Kidney capillary endothelial cell (primary cell): ENCODE results near the gene AMN.

Experiments
- DNase-seq: peaks from one replicate; pipeline ENCODE4 v3.0.0-alpha.2; 2018; ENCODE audit warnings: low spot score

Gene AMN

DNA sequence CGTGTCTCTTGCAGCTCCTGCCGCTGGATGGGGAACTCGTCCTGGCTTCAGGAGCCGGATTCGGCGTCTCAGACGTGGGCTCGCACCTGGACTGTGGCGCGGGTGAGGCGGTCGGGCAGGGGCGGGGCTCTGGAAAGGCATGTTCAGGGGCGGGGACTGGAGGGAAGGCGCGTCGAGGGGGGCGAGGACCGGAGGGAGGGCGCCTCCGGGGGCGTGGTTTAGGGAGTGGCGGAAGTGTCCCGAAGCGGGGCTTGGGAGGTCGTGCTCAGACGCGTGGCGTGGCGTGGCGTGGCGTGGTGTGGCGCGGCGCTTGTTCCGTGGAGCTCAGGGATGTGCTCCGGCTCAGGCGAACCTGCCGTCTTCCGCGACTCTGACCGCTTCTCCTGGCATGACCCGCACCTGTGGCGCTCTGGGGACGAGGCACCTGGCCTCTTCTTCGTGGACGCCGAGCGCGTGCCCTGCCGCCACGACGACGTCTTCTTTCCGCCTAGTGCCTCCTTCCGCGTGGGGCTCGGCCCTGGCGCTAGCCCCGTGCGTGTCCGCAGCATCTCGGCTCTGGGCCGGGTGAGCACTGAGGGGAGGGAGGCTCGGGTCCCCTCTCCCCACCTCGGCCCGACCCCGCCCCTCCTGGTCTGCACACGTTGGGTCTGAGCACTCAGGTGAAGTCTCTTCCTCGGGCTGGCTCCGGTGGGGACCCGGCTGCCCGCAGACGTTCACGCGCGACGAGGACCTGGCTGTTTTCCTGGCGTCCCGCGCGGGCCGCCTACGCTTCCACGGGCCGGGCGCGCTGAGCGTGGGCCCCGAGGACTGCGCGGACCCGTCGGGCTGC, 6.2 kb downstream of the AMN start:
- no peak for DNase-seq

- DNase-seq: no peak
Observed at GRCh38 chr14:102929241-102930137, 7.0 kb downstream of the AMN start.

GRCh38 chr14:102930138-102930752, 7.8 kb downstream of the AMN start:
- no peak for DNase-seq

GRCh38 chr14:102930753-102931579, 8.5 kb downstream of the AMN start:
- DNase-seq: no peak

DNA sequence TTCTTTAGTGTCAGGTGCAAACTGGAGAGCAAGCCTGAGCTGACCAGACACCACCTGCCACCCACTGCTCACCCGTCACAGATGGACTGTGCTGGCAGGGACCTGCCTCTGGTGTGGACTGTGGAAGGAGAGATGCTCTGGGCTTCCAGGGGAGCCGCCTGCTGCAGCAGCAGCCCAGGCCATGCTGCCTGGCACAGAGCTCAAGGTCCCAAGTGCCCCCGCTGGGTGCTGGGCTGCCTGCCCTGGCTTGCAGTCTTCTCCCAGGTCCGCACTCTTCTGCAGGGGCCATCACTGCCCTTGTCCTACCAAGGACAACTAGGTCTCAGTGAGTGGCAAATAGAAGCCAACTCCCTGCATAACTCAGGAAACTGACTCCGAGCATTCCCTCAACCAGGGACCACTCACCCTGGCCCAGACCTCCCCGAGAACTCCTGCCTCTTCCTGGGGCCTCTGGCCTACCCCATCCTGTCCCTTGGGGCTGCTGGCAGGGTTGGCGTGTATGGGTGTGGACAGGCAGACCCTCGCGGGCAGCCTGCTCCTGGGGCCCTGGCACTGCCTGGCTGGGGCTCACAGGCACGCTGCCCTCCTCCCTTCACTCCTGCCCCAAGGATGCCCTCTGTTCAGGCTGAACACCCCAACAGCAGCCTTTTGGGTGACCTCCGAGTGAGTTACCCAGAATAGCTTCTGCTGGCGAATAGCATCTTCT, 9.3 kb downstream of the AMN start:
- DNase-seq: no peak

DNA sequence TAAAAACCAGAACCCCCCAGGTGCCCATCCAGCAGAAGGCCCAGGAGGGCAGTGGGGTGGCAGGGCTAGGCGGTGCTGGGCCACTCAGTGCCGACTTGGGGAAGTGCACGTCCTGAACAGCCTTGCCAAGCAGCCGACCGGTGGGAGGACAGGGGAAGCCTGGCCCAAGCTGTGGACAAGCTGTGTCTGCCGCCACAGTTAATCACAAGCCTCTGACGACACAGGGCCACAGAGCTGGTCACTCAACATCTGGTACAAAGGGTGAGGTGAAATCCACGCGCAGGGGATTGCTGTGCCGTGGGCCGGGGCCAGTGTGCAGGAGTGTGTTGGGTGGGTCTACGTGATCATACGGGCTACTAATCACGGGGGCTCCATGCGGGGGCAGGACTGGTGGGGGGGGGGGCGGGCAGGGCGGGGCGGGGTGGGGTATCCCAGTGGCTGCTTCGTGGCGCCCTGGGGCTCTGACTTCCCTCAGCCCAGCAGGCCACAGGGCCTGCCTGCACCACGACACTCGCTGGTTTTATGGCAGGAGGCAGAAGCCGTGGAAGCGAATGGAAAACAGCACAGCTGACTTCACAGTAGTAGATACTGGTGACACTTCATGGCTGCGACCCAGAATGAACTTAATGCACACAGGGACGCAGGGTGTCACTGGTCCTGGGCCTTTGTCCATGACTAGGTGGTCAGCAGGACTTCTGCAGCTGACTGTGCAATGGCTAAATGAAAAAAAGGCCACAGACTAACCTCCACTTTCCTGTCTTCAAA, 10.2 kb downstream of the AMN start:
- no peak for DNase-seq

DNA sequence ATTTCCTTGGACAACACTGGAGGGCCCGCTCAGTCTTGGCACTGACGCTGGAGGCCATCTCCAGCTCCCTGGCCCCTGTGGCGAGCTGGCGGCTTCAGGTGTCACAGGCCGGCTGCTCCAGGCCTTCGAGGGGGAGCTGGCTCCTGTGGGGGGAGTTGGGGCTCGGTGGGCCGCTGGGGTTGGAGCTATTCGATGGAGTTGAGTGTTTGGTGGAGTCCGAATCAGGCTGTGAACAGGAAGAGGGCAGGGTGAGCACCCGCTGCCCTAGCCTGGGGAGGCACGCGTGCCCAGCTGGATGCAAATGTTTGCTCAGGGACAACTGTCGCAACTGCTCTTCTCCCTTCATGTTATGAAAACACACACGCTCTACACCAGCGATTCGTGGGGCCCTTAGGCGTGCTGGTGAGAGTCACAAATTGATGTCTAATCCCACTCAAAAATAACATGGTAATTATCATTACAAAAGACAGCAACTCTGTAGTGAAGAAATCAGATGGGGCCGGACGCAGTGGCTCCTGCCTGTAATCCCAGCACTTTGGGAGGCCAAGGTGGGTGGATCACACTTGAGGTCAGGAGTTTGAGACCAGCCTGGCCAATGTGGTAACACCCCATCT, 11.3 kb downstream of the AMN start:
- no peak for DNase-seq

DNA sequence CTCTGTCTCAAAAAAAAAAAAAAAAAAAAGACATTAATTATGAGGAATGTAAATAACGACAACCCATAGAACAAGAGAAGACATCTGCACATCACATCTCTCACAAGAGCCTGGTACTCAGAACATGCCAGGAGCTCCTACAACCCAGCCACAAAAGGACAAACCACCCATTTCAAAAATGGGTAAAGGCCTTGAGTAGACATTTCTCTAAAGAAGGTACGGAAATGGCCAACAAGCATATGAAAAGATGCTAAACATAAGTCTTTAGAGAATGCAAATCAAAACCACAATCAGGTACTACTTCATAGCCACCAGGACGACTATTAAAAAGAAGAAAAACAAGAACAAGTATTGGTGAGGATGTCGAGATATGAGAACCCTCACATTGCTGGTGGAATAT, 13.3 kb downstream of the AMN start:
- DNase-seq: no peak

DNA sequence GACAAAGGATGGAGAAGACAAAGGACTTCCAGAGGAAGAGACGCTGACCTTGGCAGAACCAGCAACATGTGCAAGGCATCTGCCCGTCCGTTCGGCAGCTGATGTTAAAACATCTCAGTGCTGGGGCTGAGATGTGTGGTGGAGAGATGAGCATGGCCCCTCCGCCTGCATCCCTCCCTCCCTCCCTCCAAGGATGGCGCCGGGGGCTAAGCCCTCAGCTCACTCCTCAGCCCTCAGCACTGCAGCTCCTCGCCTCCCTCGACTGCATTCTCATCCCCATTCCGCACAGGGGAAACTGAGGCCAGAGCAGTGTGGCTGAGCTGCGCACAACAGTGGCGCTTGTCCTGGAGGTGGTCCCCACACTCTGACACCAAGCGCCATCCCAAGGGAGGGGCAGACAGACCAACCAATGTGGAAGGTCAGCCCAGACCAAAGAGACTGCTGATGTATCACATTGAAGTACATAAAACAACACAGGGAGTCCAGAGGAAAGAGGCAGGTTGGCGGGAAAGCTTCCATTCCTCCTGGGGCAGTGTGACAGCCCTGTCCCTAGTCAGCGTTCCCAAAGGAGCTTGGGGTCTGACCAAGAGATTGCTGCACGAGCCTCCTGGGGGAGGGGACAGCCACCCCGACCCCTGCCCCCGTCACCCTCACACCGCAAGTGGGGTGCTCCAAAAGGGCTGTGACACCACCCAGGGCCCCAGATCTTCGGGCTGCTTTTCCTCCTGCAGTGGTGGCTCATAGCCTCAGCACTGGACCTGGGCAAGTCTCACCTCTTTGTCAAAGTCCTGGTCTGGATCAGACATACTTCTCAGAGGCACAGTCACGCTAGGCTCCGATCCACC, 15.1 kb downstream of the AMN start:
- no peak for DNase-seq

GRCh38 chr14:102938191-102938590, 15.7 kb downstream of the AMN start:
- DNase-seq: no peak

- no peak for DNase-seq
Observed at GRCh38 chr14:102939329-102939728, 16.9 kb downstream of the AMN start.

GRCh38 chr14:102939820-102940561, 17.5 kb downstream of the AMN start:
- no peak for DNase-seq

DNA sequence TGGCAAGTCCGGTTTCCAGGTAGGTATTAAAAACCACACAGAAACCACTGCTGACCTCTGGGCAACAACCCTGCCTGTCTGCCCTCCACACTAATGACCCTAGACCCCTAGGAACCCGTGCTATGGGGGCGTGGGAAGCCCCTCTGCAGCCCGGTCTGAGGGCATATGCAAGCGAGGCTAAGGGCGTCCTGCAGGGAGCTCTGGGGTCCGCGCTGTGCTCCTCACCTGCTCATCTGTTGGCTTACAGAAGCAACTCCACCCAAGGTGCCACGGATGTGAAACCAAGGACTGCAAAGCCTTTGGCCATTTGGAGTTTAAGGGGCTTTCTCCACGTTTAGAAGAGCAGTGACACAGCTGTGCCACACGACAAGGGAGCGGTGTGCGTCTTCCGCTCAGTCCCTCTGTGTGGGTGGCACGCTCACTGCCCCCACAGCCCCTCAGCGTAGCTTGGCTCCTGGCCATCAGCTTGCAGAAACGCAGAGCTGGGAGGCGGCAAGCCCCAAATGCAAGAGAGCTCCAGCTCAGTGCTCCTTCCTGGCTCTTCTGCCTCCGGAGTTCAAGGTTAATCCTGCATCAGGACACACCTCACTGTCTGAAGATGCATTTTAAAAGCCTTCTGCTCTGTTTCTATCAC, 18.4 kb downstream of the AMN start:
- no peak for DNase-seq

DNA sequence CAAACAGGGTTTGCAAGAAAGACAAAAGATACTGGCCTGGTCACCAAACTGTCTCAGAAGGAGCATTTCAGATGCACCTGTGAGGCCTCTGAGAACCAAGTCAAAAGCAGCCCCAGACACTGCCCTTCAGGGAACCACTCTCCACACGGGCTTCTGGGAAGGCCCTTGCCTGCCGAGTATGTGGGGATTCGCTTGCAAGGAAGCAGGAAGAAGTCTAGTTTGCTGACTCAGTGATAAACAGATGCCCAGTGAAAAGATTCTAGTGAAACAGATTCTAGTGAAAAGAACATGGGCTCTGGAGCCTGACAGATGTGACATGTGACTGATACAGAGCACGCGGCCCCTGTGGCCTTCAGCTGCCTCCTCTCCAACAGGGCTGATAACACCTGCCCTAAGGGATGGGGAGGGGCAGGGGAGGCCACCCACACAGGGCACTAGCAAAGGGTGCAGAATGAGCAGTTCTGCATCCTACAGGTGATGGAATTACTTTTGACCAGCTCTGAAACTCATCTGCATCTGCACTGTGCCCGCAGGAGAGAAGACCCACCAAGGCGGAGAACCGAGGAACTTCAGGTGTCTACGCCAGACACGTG, 19.1 kb downstream of the AMN start:
- DNase-seq: no peak

- DNase-seq: no peak
Observed at GRCh38 chr14:102942069-102942468, 19.6 kb downstream of the AMN start.

DNA sequence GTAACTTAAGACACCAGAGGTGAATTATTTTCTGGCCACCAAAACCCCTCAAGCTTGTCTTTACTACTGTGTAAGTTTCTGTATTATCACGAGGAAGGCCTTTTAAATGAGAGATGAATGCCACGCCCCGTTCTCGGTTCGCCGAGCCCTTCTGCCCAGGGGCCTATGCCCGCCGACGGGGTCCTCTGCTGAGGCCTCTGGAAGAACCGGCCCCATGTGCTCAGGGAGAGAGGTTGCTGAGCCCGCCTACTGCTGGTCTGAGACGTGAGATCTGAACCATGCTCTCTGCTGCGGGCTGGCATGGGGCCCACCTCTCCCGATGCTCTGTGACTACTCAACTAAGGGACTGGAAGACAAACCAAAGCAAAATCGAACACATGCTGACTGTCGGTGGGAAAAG, 21.0 kb downstream of the AMN start:
- no peak for DNase-seq

DNA sequence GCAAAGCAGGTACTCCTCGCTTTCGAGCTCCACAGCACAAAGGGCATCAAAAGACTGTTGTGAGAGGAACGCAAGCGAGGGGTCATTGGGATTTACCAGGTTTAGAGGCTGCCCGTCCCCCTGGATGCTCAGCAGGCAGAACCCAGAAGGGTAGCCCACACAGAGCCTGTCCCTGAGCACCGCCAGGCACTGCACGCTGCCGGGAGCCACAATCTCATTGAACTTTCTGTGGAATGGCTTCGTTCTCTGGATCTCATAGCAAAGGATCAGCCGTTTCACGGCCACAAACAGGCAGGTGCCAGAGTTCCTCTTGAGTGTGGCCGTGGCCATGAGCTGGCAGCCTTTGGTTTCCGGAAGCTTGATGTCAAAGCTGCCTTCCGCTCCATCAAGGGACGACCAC, 21.5 kb downstream of the AMN start:
- no peak for DNase-seq
